ENCODE data around the gene HES3.

HES3 gene

GRCh38 chr1:6287431-6287886, 43.5 kb downstream of the HES3 start:
- peaks cover 0 to 11% of the 10 kb centered on the region in 2 donors for H3K4me1 ChIP-seq (ENCODE audit: control insufficient read depth in 1 of 2, insufficient read depth in 2 of 2, low read length in 2 of 2)
- no peak overlapping the region for H3K27ac ChIP-seq (ENCODE audit: low read length)
- no peaks in the 10 kb centered on the region for H3K36me3 ChIP-seq (ENCODE audit: control insufficient read depth in 1 of 2, insufficient read depth in 2 of 2, low read length in 2 of 2)
- no peak overlapping the region for H3K4me3 ChIP-seq (ENCODE audit: low read depth in 1 of 2, low read length in 2 of 2)
- H3K27me3 ChIP-seq (ENCODE audit: low read depth, low read length): no peaks in the 10 kb centered on the region
- no peaks in the 10 kb centered on the region for H3K9me3 ChIP-seq (ENCODE audit: control insufficient read depth in 1 of 2, low read length in 2 of 2)

GRCh38 chr1:6288026-6288425, 44.0 kb downstream of the HES3 start:
- H3K36me3 ChIP-seq (ENCODE audit: control insufficient read depth in 1 of 2, insufficient read depth in 2 of 2, low read length in 2 of 2): no peaks in the 10 kb centered on the region
- H3K27me3 ChIP-seq (ENCODE audit: low read depth, low read length): no peaks in the 10 kb centered on the region
- H3K9me3 ChIP-seq (ENCODE audit: control insufficient read depth in 1 of 2, low read length in 2 of 2): no peaks in the 10 kb centered on the region
- no peak overlapping the region for H3K27ac ChIP-seq (ENCODE audit: low read length)
- peaks cover 0 to 11% of the 10 kb centered on the region in 2 donors for H3K4me1 ChIP-seq (ENCODE audit: control insufficient read depth in 1 of 2, insufficient read depth in 2 of 2, low read length in 2 of 2)
- no peak overlapping the region for H3K4me3 ChIP-seq (ENCODE audit: low read depth in 1 of 2, low read length in 2 of 2)

DNA sequence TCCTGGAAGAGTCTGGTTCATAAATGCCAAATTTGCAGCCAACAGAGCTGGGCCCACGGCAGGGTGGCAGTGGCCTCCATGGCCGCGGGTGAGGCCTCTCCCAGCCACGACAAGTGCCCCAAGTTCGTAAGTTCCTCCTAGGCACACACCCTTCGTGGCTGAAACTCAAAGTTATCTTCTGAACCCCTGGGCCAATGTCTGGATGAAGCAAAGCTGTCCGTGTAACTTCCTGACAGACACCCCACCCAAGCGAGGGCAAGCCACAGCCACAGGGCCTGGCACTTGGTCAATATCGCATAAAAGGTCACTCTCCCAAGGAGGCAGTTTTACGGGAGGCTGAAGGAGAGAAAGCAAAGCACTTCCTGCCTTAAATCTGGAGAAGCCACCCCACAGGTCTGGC, 44.7 kb downstream of the HES3 start:
- Histone ChIP-seq H3K27me3 (ENCODE audit: low read depth, low read length) (no peaks in the 10 kb centered on the region), H3K27ac (ENCODE audit: low read length) (no peak overlapping the region)

DNA sequence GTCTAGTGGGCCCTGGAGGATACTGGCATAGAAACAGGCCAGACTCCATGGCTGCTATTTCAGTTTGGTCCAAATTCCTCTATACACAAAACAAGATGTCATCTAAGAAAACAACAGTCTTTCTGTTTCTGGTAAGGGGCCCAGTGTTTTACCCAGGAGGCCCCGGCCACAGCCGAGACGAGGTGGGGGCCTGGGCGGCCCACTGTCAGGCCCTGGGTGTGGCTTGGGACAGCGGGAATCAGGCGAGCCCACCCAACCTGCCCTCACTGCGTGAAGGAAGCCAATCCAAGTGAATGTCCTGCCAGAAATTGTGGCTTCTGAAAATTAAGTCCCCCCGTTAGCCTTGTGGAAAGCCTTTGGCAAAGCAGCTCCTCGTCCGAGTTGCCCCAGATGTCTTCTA, 48.1 kb downstream of the HES3 start:
- H3K27ac ChIP-seq (ENCODE audit: low read length): no peak overlapping the region
- H3K4me1 ChIP-seq (ENCODE audit: control insufficient read depth in 1 of 2, insufficient read depth in 2 of 2, low read length in 2 of 2): peaks cover 0 to 11% of the 10 kb centered on the region in 2 donors
- H3K9me3 ChIP-seq (ENCODE audit: control insufficient read depth in 1 of 2, low read length in 2 of 2): no peaks in the 10 kb centered on the region
- no peaks in the 10 kb centered on the region for H3K27me3 ChIP-seq (ENCODE audit: low read depth, low read length)
- H3K4me3 ChIP-seq (ENCODE audit: low read depth in 1 of 2, low read length in 2 of 2): no peak overlapping the region
- peaks cover 8 to 14% of the 10 kb centered on the region in 2 donors for H3K36me3 ChIP-seq (ENCODE audit: control insufficient read depth in 1 of 2, insufficient read depth in 2 of 2, low read length in 2 of 2)

More for the DNA sequence above, 44.7 kb downstream of the HES3 start:
- Histone ChIP-seq H3K36me3 (ENCODE audit: control insufficient read depth in 1 of 2, insufficient read depth in 2 of 2, low read length in 2 of 2) (peaks cover 3 to 4% of the 10 kb centered on the region in 2 donors), H3K9me3 (ENCODE audit: control insufficient read depth in 1 of 2, low read length in 2 of 2) (no peaks in the 10 kb centered on the region), H3K4me1 (ENCODE audit: control insufficient read depth in 1 of 2, insufficient read depth in 2 of 2, low read length in 2 of 2) (peaks cover 0 to 11% of the 10 kb centered on the region in 2 donors), H3K4me3 (ENCODE audit: low read depth in 1 of 2, low read length in 2 of 2) (no peak overlapping the region)

DNA sequence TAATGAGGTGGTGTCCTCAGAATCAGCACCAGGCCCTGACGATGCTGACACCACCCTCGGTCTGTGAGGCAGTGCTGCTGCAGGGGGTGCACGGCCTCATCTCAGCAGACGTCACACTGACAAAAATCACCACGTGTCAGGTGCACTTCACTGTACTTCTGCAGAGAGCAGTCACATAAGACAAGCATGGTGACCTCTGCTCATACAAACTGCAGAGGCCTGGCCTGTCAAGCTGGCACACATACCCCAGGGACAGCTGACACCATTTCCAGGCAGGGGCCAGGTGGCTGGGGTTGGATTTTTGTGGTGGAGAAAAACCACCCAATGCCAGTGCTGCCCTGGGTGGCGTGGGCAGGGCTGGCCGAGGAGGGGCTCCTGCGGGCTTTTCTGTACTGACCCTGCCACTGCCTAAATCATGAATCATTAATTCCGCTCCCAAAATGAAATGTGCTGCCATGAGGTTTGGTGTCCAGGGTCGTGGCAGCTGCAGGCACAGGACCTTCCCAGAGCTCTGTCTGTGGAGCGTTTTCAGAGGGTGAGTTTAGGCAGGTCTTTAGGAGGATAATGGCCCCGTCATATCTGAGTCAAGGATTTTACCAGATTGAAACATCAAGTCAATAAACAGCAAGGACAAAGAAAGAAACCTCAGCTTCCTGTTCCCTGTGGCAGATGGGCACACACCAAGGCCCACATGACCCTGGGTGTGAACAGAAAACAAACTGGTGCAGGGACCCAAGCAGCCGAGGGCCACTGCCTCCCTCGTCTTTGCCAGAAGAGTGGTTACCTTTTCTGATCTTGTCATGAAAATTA, 50.3 kb downstream of the HES3 start:
- Histone ChIP-seq H3K27me3 (ENCODE audit: low read depth, low read length) (no peaks in the 10 kb centered on the region), H3K27ac (ENCODE audit: low read length) (no peak overlapping the region), H3K9me3 (ENCODE audit: control insufficient read depth in 1 of 2, low read length in 2 of 2) (no peaks in the 10 kb centered on the region), H3K4me3 (ENCODE audit: low read depth in 1 of 2, low read length in 2 of 2) (no peak overlapping the region), H3K36me3 (ENCODE audit: control insufficient read depth in 1 of 2, insufficient read depth in 2 of 2, low read length in 2 of 2) (peaks cover 8 to 14% of the 10 kb centered on the region in 2 donors), H3K4me1 (ENCODE audit: control insufficient read depth in 1 of 2, insufficient read depth in 2 of 2, low read length in 2 of 2) (peaks cover 0 to 7% of the 10 kb centered on the region in 2 donors)

DNA sequence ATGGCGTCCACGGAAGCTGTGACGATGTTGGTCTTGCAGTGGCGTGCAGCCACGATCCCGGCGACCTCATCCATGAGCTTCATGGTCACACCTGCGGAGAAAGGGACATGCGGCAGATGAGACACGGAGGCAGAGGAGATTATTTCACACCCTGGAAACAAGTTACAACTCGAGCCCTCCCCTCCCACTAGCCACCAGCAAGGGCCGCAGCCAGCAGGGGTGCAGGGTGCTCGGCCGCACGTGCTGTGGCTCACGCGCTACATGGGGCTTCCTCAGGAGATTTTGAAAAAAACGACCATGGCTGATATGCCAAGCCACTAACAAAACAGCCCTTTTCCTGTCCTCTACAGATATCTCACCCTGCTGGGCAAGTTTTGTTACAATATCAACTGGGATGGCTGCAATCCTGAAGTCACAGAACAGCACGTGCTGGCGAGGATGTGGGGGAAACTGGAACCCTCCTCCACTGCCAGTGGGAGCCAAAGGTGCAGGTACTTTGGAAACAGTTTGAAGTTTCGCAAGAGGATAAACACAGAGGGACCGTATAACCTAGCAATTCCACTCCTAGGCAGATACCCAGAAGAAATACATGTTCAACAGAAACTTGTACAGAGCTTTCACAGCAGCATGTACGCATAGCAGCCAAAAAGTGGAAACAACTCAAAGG, 51.0 kb downstream of the HES3 start:
- Histone ChIP-seq H3K4me3 (ENCODE audit: low read depth in 1 of 2, low read length in 2 of 2) (no peak overlapping the region), H3K27me3 (ENCODE audit: low read depth, low read length) (no peaks in the 10 kb centered on the region), H3K9me3 (ENCODE audit: control insufficient read depth in 1 of 2, low read length in 2 of 2) (no peaks in the 10 kb centered on the region), H3K27ac (ENCODE audit: low read length) (no peak overlapping the region), H3K4me1 (ENCODE audit: control insufficient read depth in 1 of 2, insufficient read depth in 2 of 2, low read length in 2 of 2) (peaks cover 0 to 7% of the 10 kb centered on the region in 2 donors), H3K36me3 (ENCODE audit: control insufficient read depth in 1 of 2, insufficient read depth in 2 of 2, low read length in 2 of 2) (peaks cover 8 to 14% of the 10 kb centered on the region in 2 donors)
